ENCODE measurements around the gene FSD1L.

- no peak for TF ChIP-seq CTCF (IDR thresholded peaks at IDR 0.05)
- no peak for TF ChIP-seq POLR2A (IDR thresholded peaks at IDR 0.05)
Observed at GRCh38 chr9:105554042-105554441, 106.2 kb downstream of the FSD1L start.
